OCI-LY7 (cell line): Measurements from ENCODE around the gene IPCEF1. TPM values are rescaled to one million over a fixed set of nuclear protein-coding genes. Genes with fewer than 3 reads are reported as not detected.

Experiments used
- BruUV-seq: library from RNA; stranded (reverse); fragments of 400-500 nt; replicated peaks from 2 replicates; lab custom pipeline; 2021; lab: Mats Ljungman, UMichigan
- CTCF ChIA-PET: fragments of 300-600 bp; sonication (Branson Sonifier 250); formaldehyde crosslinking; loops from one replicate; lab custom pipeline; 2022; ENCODE audit warnings: antibody characterized with exemption; ENCODE audit not compliant: unreplicated experiment; lab: Charles Lee
- POLR2A ChIA-PET: fragments of 300-600 bp; sonication (Branson Sonifier 250); formaldehyde crosslinking; loops from one replicate; lab custom pipeline; 2022; ENCODE audit warnings: antibody characterized with exemption; lab: Charles Lee
- DNase-seq: peaks from one replicate; pipeline ENCODE4 v3.0.0-alpha.2; 2015; ENCODE audit warnings: low spot score
- H2AFZ ChIP-seq: fragments of 200-600 bp; sonication (generic), shearing (Covaris generic); 2 replicates; pipeline ENCODE4 v1.6.1; 2014; ENCODE audit warnings: mild to moderate bottlenecking, antibody characterized with exemption, low read length, moderate library complexity
- H3K27ac ChIP-seq: fragments of 200-600 bp; sonication (generic); 2 replicates; pipeline ENCODE4 v1.5.1; 2014; ENCODE audit warnings: mixed run types, low read depth, mild to moderate bottlenecking, moderate library complexity, low read length, inconsistent platforms; ENCODE audit not compliant: poor library complexity, severe bottlenecking
- H3K36me3 ChIP-seq: fragments of 200-600 bp; sonication (generic); 2 replicates; pipeline ENCODE4 v1.6.1; 2014; ENCODE audit warnings: mild to moderate bottlenecking, antibody characterized with exemption, low read length, moderate library complexity, mixed read lengths; ENCODE audit not compliant: insufficient read depth
- H3K4me1 ChIP-seq: fragments of 200-600 bp; sonication (generic); 2 replicates; pipeline ENCODE4 v1.5.1; 2014; ENCODE audit warnings: mild to moderate bottlenecking, low read length; ENCODE audit not compliant: insufficient read depth, poor library complexity, severe bottlenecking
- H3K4me2 ChIP-seq: fragments of 200-600 bp; sonication (generic); 2 replicates; pipeline ENCODE4 v1.6.1; 2014; ENCODE audit warnings: mild to moderate bottlenecking, low read length
- H3K4me3 ChIP-seq: fragments of 200-600 bp; sonication (generic); 2 replicates; pipeline ENCODE4 v1.5.1; 2014; ENCODE audit warnings: mild to moderate bottlenecking, low read depth, low read length; ENCODE audit not compliant: poor library complexity, severe bottlenecking
- H3K79me2 ChIP-seq: fragments of 200-600 bp; sonication (generic); 2 replicates; pipeline ENCODE4 v1.6.1; 2016; ENCODE audit warnings: low read depth, mild to moderate bottlenecking, low read length, moderate library complexity, mixed read lengths; ENCODE audit not compliant: insufficient read depth
- H3K9me2 ChIP-seq: fragments of 200-600 bp; sonication (generic); 2 replicates; pipeline ENCODE4 v1.6.1; 2016; ENCODE audit warnings: mild to moderate bottlenecking, low read length, mixed read lengths; ENCODE audit not compliant: insufficient read depth
- H3K9me3 ChIP-seq: fragments of 200-600 bp; sonication (generic); 2 replicates; pipeline ENCODE4 v1.6.1; 2014; ENCODE audit warnings: mild to moderate bottlenecking, mixed run types, low read length, mixed read lengths
- H4K20me1 ChIP-seq: fragments of 200-600 bp; sonication (generic); 2 replicates; pipeline ENCODE4 v1.6.1; 2014; ENCODE audit warnings: mild to moderate bottlenecking, antibody characterized with exemption, low read length, moderate library complexity, mixed read lengths; ENCODE audit not compliant: insufficient read depth
- EZH2phosphoT487 ChIP-seq: fragments of 200-600 bp; sonication (generic); IDR thresholded peaks from 2 replicates; pipeline ENCODE4 v1.6.1; 2018; ENCODE audit warnings: low read depth, borderline replicate concordance, mild to moderate bottlenecking, mixed run types, antibody characterized with exemption, low read length, moderate library complexity, mixed read lengths
- intact Hi-C: fragments of 100-400 bp; cut with micrococcal nuclease; formaldehyde crosslinking; loops from one replicate; pipeline ENCODE4 v1.10.0; 2022; ENCODE audit not compliant: unreplicated experiment
- total RNA-seq, 2 experiments: library from RNA; depleted of rRNA in 1 of 2; stranded (reverse); fragments of >200 nt in 1 of 2; shearing (Covaris generic) in 1 of 2; gene quantifications; 2 replicates each; pipeline ENCODE4 v1.2.3, GENCODE V29; 2014 to 2022
- TF ChIP-seq, protein P1 (sequence below): fragments of 200-600 bp; sonication (generic); conservative IDR thresholded peaks from 2 replicates; pipeline ENCODE4 v1.5.1; 2014; ENCODE audit warnings: mild to moderate bottlenecking, antibody characterized with exemption, low read length, moderate library complexity, mixed read lengths

Gene IPCEF1
- total RNA-seq, 2 experiments from 2014 or later, result not detected

DNA sequence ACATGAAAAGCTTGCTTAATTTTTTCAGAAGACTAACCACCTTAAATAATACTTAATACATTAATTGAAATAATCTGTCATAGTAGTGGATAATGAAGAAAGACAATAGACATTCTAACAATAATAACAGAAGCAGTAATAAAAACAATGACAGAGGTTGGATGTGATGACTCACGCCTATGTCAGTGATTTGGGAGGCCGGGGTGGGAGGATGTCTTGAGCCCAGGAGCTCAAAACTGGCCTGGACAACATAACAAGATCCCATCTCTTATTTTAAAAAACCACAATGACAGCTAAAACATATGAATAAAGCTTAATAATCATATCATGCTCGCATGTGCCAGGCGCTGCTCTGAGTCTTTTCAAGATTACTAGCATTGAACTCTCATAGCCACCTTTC lies 105.5 kb downstream of the IPCEF1 start:
- TF ChIP-seq, protein P1, sequence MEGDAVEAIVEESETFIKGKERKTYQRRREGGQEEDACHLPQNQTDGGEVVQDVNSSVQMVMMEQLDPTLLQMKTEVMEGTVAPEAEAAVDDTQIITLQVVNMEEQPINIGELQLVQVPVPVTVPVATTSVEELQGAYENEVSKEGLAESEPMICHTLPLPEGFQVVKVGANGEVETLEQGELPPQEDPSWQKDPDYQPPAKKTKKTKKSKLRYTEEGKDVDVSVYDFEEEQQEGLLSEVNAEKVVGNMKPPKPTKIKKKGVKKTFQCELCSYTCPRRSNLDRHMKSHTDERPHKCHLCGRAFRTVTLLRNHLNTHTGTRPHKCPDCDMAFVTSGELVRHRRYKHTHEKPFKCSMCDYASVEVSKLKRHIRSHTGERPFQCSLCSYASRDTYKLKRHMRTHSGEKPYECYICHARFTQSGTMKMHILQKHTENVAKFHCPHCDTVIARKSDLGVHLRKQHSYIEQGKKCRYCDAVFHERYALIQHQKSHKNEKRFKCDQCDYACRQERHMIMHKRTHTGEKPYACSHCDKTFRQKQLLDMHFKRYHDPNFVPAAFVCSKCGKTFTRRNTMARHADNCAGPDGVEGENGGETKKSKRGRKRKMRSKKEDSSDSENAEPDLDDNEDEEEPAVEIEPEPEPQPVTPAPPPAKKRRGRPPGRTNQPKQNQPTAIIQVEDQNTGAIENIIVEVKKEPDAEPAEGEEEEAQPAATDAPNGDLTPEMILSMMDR, result no peak
- no peak for TF ChIP-seq EZH2phosphoT487
- CTCF ChIA-PET, result no interaction called here
- no peak overlapping the region for H3K27ac ChIP-seq

DNA sequence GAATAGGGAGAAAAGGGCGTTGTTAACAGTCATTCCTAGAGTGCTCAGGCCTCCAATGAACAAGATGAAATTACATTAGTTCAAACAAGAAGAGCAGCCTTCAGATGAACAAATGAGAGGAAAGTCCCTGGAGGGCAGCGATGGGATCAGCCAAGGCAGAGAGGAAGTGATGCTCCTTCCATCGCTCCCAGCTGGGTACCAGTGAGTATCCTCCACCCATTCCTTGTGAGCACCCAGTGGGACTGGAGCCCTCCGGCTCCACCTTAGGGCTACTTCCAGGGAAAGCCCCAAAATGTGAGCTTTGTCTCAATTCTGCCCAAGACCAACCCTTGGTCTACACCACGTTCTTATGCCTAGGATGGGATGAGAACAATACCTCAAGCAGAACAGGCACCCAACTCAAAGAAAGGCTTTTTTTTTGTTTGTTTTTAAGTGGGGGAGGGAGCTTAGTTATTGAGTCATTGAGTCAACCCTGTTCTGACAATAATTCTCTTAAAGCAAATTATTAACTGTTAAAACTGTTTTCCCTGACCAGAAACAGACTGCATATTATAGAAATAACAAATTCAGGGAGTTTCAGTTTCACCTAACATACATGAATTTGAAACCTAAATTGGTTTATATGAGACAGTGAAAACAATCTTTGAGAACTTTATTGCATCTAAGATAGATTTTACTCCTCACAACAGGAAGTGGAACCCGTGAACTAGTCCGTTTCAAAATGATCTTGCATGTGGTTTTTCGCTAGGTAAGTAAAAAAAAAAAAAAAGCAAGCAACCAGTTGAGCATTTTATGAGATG lies 106.9 kb downstream of the IPCEF1 start:
- Histone ChIP-seq H3K9me2 (no peaks in the 10 kb centered on the region), H4K20me1 (no peaks in the 10 kb centered on the region), H3K4me3 (no peak overlapping the region), H3K4me1 (peaks cover 6% of the 10 kb centered on the region), H3K27ac (no peak overlapping the region), H3K79me2 (no peaks in the 10 kb centered on the region), H3K36me3 (no peaks in the 10 kb centered on the region), H3K4me2 (peak overlapping the region; percentile 40; the same call in 1 of the 2 replicates), H3K9me3 (no peaks in the 10 kb centered on the region), H2AFZ (peak overlapping the region; percentile 43; the same call in 1 of the 2 replicates)
- no peak for TF ChIP-seq EZH2phosphoT487
- TF ChIP-seq, protein P1, result no peak
- POLR2A ChIA-PET, result interaction anchor here (0.6 to 0.7 kb wide), 2 partner anchors 48 to 883 kb away, joined by 3 read pairs; no protein-coding TSS in a partner anchor
- no TSS peak for BruUV-seq
- DNase-seq, result peak; percentile 2
- CTCF ChIA-PET, result no interaction called here
- intact Hi-C loops, result no loop called here

More for the DNA sequence above, 105.5 kb downstream of the IPCEF1 start:
- H4K20me1 ChIP-seq, result no peaks in the 10 kb centered on the region
- peaks cover 6% of the 10 kb centered on the region; the same call in 1 of the 2 replicates for H3K9me3 ChIP-seq
- no peak overlapping the region for H2AFZ ChIP-seq
- H3K4me2 ChIP-seq, result no peak overlapping the region
- H3K4me3 ChIP-seq, result no peak overlapping the region
- POLR2A ChIA-PET, result interaction anchor here (0.6 kb wide), 2 partner anchors 11 to 1045 kb away, joined by 3 to 4 read pairs; no protein-coding TSS in a partner anchor
- no TSS peak for BruUV-seq
- no peak for DNase-seq
- H3K9me2 ChIP-seq, result no peaks in the 10 kb centered on the region
- H3K79me2 ChIP-seq, result no peaks in the 10 kb centered on the region
- peaks cover 6% of the 10 kb centered on the region for H3K4me1 ChIP-seq
- H3K36me3 ChIP-seq, result no peaks in the 10 kb centered on the region
- intact Hi-C loops, result no loop called here
